HepG2 (cell line): Measurements from ENCODE around the gene AUH. TPM values are rescaled to one million over a fixed set of nuclear protein-coding genes. Genes with fewer than 3 reads are reported as not detected.

Experiments used
- ATAC-seq: fragments of 200-7000 bp; cut with Tn5 transposase; 3 replicates; pipeline ENCODE4 v1.9.1; 2020; ENCODE audit warnings: mild to moderate bottlenecking, moderate library complexity
- BruUV-seq: library from RNA; stranded (reverse); fragments of 400-500 nt; replicated peaks from 2 replicates; lab custom pipeline; 2021; lab: Mats Ljungman, UMichigan
- CTCF ChIA-PET: fragments of 300-600 bp; formaldehyde crosslinking; extraction: SDS; loops from one replicate; lab custom pipeline; 2021; ENCODE audit warnings: low total read pairs, inconsistent platforms, low intra/inter-chr PET ratio; lab: Yijun Ruan, JAX
- POLR2A ChIA-PET: fragments of 350-600 bp; sonication (Branson Sonifier 250); formaldehyde crosslinking; loops from one replicate; lab custom pipeline; 2020; ENCODE audit warnings: antibody characterized with exemption, inconsistent platforms; lab: Yijun Ruan, JAX
- DNase-seq: peaks from one replicate; pipeline ENCODE4 v3.0.0-alpha.2; 2015; ENCODE audit warnings: low spot score
- FAIRE-seq: peaks from 3 replicates; lab custom pipeline; 2011; peaks lifted over from hg19 to GRCh38; lab: Jason Lieb, UNC
- H2AFZ ChIP-seq: one replicate; pipeline ENCODE4 v1.6.1; 2011; ENCODE audit warnings: low read length, inconsistent platforms
- H3K27ac ChIP-seq: fragments of 300-600 bp; 3 replicates; pipeline ENCODE4 v1.8.0; 2011; ENCODE audit warnings: mixed run types, mild to moderate bottlenecking, mixed read lengths, low read length, inconsistent platforms; ENCODE audit not compliant: insufficient read depth; ENCODE audit errors: extremely low read length
- H3K27me3 ChIP-seq, 2 experiments: fragments of 200-600 bp in 1 of 2; 2 replicates in 1 of 2; 3 replicates in 1 of 2; pipeline versions ENCODE4 v1.6.0 to v1.8.0; 2011; ENCODE audit warnings: low read length in 2 of 2, mild to moderate bottlenecking in 2 of 2, moderate library complexity in 2 of 2, inconsistent platforms in 1 of 2; ENCODE audit not compliant: insufficient read depth in 2 of 2, control insufficient read depth in 1 of 2
- H3K36me3 ChIP-seq, 2 experiments: fragments of 200-600 bp in 1 of 2; replicated peaks in 1 of 2; 2 replicates in 1 of 2; 3 replicates in 1 of 2; pipeline versions ENCODE4 v1.5.1 to v1.8.0; 2011; ENCODE audit warnings: low read length in 2 of 2, inconsistent platforms in 1 of 2; ENCODE audit not compliant: insufficient read depth in 2 of 2, control insufficient read depth in 1 of 2
- H3K4me1 ChIP-seq: 2 replicates; pipeline ENCODE4 v1.5.1; 2012; ENCODE audit warnings: low read length, inconsistent platforms; ENCODE audit not compliant: insufficient read depth
- H3K4me2 ChIP-seq: 2 replicates; pipeline ENCODE4 v1.6.0; 2011; ENCODE audit warnings: low read depth, low read length, inconsistent platforms
- H3K4me3 ChIP-seq, 3 experiments: fragments of 200-600 bp in 1 of 3; sonication (generic), shearing (Covaris generic) in 1 of 3; replicated peaks in 1 of 3; 2 replicates each; pipeline ENCODE4 v1.5.1; 2011 to 2016; ENCODE audit warnings: low read length in 3 of 3, inconsistent platforms in 2 of 3, low read depth in 2 of 3, mild to moderate bottlenecking in 2 of 3, control low read depth in 1 of 3, mixed read lengths in 1 of 3; ENCODE audit not compliant: insufficient read depth in 1 of 3
- H3K79me2 ChIP-seq: one replicate; pipeline ENCODE4 v1.6.1; 2011; ENCODE audit warnings: low read length, inconsistent platforms; ENCODE audit not compliant: insufficient read depth
- H3K9ac ChIP-seq: 2 replicates; pipeline ENCODE4 v1.6.0; 2011; ENCODE audit warnings: mild to moderate bottlenecking, low read depth, low read length, inconsistent platforms; ENCODE audit not compliant: insufficient read depth
- H3K9me3 ChIP-seq: 2 replicates; pipeline ENCODE4 v1.5.1; 2012; ENCODE audit warnings: mild to moderate bottlenecking, low read length
- H4K20me1 ChIP-seq: 2 replicates; pipeline ENCODE4 v1.6.0; 2011; ENCODE audit warnings: inconsistent platforms, mild to moderate bottlenecking, low read length, moderate library complexity; ENCODE audit not compliant: insufficient read depth
- CEBPG ChIP-seq: IDR thresholded peaks from 2 replicates; pipeline ENCODE4 v1.6.1; 2016
- HIVEP1 ChIP-seq: sonication (generic); formaldehyde crosslinking; IDR thresholded peaks from 2 replicates; pipeline ENCODE4 v1.4.0; 2020; ENCODE audit warnings: mild to moderate bottlenecking, missing genetic modification reagents
- MXD4 ChIP-seq: IDR thresholded peaks from 2 replicates; pipeline ENCODE4 v1.6.1; 2016; ENCODE audit warnings: mild to moderate bottlenecking, missing biosample characterization, missing genetic modification reagents
- SKI ChIP-seq: fragments of 450-650 bp; IDR thresholded peaks from one replicate; pipeline ENCODE4 v1.6.1; 2018; ENCODE audit warnings: mild to moderate bottlenecking; ENCODE audit not compliant: partially characterized antibody
- ZBTB7B ChIP-seq: sonication (generic); formaldehyde crosslinking; IDR thresholded peaks from 2 replicates; pipeline ENCODE4 v1.4.0; 2020; ENCODE audit warnings: missing genetic modification reagents
- ZNF292 ChIP-seq: sonication (generic); formaldehyde crosslinking; IDR thresholded peaks from 2 replicates; pipeline ENCODE4 v1.8.1; 2022; ENCODE audit warnings: mild to moderate bottlenecking, low read depth, missing genetic modification reagents, borderline replicate concordance
- ZNF331 ChIP-seq: sonication (generic); formaldehyde crosslinking; IDR thresholded peaks from 2 replicates; pipeline ENCODE4 v1.4.0; 2020; ENCODE audit warnings: missing genetic modification reagents
- WGBS: methylation state at CpG from one replicate; pipeline ENCODE4 v1.1.6; 2017; ENCODE audit warnings: low lambda C conversion rate; 5-methylcytosine and 5-hydroxymethylcytosine counted together
- in situ Hi-C: cut with HindIII; loops from 2 replicates; pipeline ENCODE4 v1.10.0; 2017; ENCODE audit warnings: low pct_unique_long_range_greater_than_20kb; ENCODE audit not compliant: extremely low pct_ligation_motif_present
- intact Hi-C: fragments of 100-400 bp; cut with micrococcal nuclease; formaldehyde crosslinking; loops from one replicate; pipeline ENCODE4 v1.10.0; 2022; ENCODE audit not compliant: unreplicated experiment
- polyA plus RNA-seq, 8 experiments: library from polyadenylated mRNA; depleted of rRNA in 3 of 8; stranded (reverse) in 7 of 8; unstranded in 1 of 8; fragments of >200 nt; fragmentation: Illumina TruSeq in 4 of 8; extraction: Trizol in 4 of 8; gene quantifications; 2 replicates each; pipeline versions ENCODE4 v1.2.1 to v1.2.3, GENCODE V29; 2011 to 2016; ENCODE audit warnings: low read depth in 4 of 8, missing spikeins in 1 of 8, mixed read lengths in 1 of 8; ENCODE audit not compliant: insufficient read depth in 1 of 8
- total RNA-seq, 5 experiments: library from RNA; depleted of rRNA; stranded (reverse); fragments of >200 nt; fragmentation: Illumina TruSeq; extraction: Trizol; gene quantifications; 2 replicates each; pipeline ENCODE4 v1.2.3, GENCODE V29; 2016; ENCODE audit warnings: low read depth in 1 of 5
- TF ChIP-seq, protein P1 (sequence below): sonication (generic); formaldehyde crosslinking; IDR thresholded peaks from 2 replicates; pipeline ENCODE4 v1.8.0; 2022; ENCODE audit warnings: mild to moderate bottlenecking, missing genetic modification reagents
- TF ChIP-seq, protein P2 (sequence below): sonication (generic); formaldehyde crosslinking; IDR thresholded peaks from 2 replicates; pipeline ENCODE4 v1.5.0; 2020; ENCODE audit warnings: mild to moderate bottlenecking, missing genetic modification reagents, moderate library complexity
- TF ChIP-seq, protein P3 (sequence below): sonication (generic); formaldehyde crosslinking; IDR thresholded peaks from 2 replicates; pipeline ENCODE4 v1.4.0; 2020; ENCODE audit warnings: mild to moderate bottlenecking, missing genetic modification reagents
- TF ChIP-seq, protein P4 (sequence below): IDR thresholded peaks from 2 replicates; pipeline ENCODE4 v1.6.1; 2018; ENCODE audit warnings: missing genetic modification reagents
- TF ChIP-seq, protein P5 (sequence below): sonication (generic); formaldehyde crosslinking; IDR thresholded peaks from 2 replicates; pipeline ENCODE4 v1.5.0; 2020; ENCODE audit warnings: missing genetic modification reagents

Gene AUH
- total and polyA plus RNA-seq, 2 of the 13 experiments (the other 11 are each of a cell fraction or from before 2014, with no cell fraction given) = 25.8 to 31.9 TPM

DNA sequence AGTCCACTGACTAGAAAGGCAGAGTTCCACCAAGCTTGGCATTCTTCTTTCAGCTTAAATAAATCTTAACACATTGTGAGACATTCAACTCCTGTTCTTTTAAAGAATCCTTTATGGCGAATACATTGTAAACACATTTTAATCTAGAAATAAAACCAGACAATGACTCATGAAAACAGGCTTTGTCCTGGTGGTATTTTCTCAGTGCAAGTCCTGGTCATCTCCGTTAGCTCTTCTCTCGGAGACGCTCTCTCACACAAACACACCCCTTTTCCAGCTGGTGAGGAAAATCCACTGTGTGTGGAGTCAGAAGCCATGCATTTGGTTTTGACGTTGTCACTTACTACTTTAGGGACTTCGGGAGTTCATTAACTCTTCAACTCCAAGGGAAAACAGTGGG is 140.4 kb downstream of the AUH start:
- ChIA-PET CTCF (no interaction called here), POLR2A (no interaction called here)
- Histone ChIP-seq H3K27me3 (no peaks in the 10 kb centered on the region), H3K4me3 (no peak overlapping the region), H3K4me2 (no peak overlapping the region), H3K9ac (no peak overlapping the region), H3K36me3 (peaks cover 12 to 47% of the 10 kb centered on the region in 2 experiments), H3K4me1 (no peaks in the 10 kb centered on the region), H4K20me1 (no peaks in the 10 kb centered on the region), H3K27ac (no peak overlapping the region), H3K9me3 (no peaks in the 10 kb centered on the region), H3K79me2 (no peaks in the 10 kb centered on the region), H2AFZ (no peak overlapping the region)
- ATAC-seq (no peak), DNase-seq (no peak), FAIRE-seq (no peak)
- intact Hi-C loops = no loop called here
- WGBS = 96% methylated on average over 6 of the region's 6 CpGs
- TF ChIP-seq ZNF292 (CRISPR knock-in tag) = no peak
- TF ChIP-seq, protein P1, sequence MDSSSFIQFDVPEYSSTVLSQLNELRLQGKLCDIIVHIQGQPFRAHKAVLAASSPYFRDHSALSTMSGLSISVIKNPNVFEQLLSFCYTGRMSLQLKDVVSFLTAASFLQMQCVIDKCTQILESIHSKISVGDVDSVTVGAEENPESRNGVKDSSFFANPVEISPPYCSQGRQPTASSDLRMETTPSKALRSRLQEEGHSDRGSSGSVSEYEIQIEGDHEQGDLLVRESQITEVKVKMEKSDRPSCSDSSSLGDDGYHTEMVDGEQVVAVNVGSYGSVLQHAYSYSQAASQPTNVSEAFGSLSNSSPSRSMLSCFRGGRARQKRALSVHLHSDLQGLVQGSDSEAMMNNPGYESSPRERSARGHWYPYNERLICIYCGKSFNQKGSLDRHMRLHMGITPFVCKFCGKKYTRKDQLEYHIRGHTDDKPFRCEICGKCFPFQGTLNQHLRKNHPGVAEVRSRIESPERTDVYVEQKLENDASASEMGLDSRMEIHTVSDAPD (CRISPR knock-in tag) = no peak
- no peak for TF ChIP-seq ZNF331 (CRISPR knock-in tag)
- no TSS peak for BruUV-seq
- in situ Hi-C loops = no loop called here

DNA sequence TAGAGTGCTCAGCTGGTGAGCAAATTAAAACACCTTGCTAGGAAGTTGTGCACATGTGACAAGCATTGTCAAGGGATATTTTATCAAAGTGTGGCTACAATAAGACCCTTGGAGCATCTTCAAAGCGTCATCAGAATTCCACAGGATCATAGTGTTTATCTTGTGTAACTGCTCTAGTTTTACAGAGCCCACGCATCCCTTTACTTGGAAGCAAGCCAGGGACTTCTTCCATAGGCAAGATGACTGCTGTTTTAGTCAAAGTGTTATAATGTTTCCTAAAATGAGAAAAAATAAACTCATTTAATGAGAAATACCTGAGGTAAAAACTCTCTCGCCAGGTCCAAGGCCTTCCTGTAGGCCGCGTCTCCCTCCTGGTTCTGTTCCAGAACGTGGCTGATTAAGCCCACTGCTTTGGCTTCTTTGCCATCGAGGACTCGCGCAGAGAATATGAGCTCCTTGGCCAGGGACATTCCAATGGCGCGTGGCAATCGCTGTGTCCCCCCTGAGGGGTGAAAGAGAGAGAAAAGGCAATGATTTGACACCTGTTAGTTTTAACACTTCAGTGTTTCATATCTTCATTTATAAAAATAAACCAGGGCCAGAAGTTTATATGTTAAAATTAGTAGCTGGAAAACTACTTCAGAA is 141.1 kb downstream of the AUH start:
- Histone ChIP-seq H3K79me2 (no peaks in the 10 kb centered on the region), H3K27ac (no peak overlapping the region), H3K4me1 (no peaks in the 10 kb centered on the region), H3K36me3 (peaks cover 12 to 47% of the 10 kb centered on the region in 2 experiments), H2AFZ (no peak overlapping the region), H3K27me3 (no peaks in the 10 kb centered on the region), H3K4me2 (no peak overlapping the region), H4K20me1 (no peaks in the 10 kb centered on the region), H3K4me3 (no peak overlapping the region), H3K9ac (no peak overlapping the region), H3K9me3 (no peaks in the 10 kb centered on the region)
- ATAC-seq (no peak), FAIRE-seq (no peak), DNase-seq (no peak)
- in situ Hi-C loops (no loop called here), intact Hi-C loops (no loop called here)
- ChIA-PET CTCF (no interaction called here), POLR2A (no interaction called here)
- WGBS = 97% methylated on average over 12 of the region's 12 CpGs
- no TSS peak for BruUV-seq
- TF ChIP-seq, protein P2, sequence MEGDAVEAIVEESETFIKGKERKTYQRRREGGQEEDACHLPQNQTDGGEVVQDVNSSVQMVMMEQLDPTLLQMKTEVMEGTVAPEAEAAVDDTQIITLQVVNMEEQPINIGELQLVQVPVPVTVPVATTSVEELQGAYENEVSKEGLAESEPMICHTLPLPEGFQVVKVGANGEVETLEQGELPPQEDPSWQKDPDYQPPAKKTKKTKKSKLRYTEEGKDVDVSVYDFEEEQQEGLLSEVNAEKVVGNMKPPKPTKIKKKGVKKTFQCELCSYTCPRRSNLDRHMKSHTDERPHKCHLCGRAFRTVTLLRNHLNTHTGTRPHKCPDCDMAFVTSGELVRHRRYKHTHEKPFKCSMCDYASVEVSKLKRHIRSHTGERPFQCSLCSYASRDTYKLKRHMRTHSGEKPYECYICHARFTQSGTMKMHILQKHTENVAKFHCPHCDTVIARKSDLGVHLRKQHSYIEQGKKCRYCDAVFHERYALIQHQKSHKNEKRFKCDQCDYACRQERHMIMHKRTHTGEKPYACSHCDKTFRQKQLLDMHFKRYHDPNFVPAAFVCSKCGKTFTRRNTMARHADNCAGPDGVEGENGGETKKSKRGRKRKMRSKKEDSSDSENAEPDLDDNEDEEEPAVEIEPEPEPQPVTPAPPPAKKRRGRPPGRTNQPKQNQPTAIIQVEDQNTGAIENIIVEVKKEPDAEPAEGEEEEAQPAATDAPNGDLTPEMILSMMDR (CRISPR knock-in tag) = no peak
- TF ChIP-seq, protein P3, sequence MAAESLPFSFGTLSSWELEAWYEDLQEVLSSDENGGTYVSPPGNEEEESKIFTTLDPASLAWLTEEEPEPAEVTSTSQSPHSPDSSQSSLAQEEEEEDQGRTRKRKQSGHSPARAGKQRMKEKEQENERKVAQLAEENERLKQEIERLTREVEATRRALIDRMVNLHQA (CRISPR knock-in tag) = no peak
- TF ChIP-seq ZBTB7B (CRISPR knock-in tag) = no peak
- no peak for TF ChIP-seq CEBPG (CRISPR knock-in tag)
- no peak for TF ChIP-seq HIVEP1 (CRISPR knock-in tag)
- TF ChIP-seq, protein P4, sequence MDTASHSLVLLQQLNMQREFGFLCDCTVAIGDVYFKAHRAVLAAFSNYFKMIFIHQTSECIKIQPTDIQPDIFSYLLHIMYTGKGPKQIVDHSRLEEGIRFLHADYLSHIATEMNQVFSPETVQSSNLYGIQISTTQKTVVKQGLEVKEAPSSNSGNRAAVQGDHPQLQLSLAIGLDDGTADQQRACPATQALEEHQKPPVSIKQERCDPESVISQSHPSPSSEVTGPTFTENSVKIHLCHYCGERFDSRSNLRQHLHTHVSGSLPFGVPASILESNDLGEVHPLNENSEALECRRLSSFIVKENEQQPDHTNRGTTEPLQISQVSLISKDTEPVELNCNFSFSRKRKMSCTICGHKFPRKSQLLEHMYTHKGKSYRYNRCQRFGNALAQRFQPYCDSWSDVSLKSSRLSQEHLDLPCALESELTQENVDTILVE (CRISPR knock-in tag) = no peak
- no peak for TF ChIP-seq MXD4 (CRISPR knock-in tag)
- TF ChIP-seq SKI = no peak
- TF ChIP-seq, protein P5, sequence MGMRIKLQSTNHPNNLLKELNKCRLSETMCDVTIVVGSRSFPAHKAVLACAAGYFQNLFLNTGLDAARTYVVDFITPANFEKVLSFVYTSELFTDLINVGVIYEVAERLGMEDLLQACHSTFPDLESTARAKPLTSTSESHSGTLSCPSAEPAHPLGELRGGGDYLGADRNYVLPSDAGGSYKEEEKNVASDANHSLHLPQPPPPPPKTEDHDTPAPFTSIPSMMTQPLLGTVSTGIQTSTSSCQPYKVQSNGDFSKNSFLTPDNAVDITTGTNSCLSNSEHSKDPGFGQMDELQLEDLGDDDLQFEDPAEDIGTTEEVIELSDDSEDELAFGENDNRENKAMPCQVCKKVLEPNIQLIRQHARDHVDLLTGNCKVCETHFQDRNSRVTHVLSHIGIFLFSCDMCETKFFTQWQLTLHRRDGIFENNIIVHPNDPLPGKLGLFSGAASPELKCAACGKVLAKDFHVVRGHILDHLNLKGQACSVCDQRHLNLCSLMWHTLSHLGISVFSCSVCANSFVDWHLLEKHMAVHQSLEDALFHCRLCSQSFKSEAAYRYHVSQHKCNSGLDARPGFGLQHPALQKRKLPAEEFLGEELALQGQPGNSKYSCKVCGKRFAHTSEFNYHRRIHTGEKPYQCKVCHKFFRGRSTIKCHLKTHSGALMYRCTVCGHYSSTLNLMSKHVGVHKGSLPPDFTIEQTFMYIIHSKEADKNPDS (CRISPR knock-in tag) = no peak
